Measurements from ENCODE around the gene FRMD4A.

DNA sequence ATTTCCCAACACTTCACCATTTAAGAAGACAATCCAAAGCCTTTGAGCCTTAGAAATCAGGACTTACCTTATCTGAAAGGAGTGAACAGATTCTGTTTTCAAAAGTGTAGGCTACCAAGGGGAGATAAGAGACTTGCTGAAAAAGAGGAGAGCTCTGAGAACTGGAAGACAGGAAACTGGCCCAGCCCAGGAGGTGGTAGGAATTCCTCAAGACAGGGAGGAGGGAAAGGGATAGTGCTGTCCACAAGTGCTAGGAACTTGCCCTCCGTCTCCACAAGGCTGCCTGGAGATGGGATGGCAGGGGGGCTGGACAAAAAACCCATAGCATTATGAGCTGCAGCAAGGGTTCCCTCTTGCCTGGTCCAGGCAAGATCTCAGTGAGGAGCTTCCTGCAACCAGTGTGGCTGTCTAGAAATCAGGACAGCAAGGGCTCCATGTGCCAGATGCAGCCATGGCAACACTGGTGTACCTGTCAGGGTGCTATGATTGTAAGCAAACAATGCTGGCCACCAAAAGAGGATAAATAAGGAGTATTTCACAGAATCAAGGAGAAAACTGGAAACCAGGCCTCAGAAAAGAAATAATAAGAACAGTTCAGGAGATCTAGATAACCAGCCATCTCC, 22.7 kb upstream of the FRMD4A start:
- no peak for TF ChIP-seq POLR2AphosphoS5 (IDR thresholded peaks at IDR 0.05)
- TF ChIP-seq, protein P1, sequence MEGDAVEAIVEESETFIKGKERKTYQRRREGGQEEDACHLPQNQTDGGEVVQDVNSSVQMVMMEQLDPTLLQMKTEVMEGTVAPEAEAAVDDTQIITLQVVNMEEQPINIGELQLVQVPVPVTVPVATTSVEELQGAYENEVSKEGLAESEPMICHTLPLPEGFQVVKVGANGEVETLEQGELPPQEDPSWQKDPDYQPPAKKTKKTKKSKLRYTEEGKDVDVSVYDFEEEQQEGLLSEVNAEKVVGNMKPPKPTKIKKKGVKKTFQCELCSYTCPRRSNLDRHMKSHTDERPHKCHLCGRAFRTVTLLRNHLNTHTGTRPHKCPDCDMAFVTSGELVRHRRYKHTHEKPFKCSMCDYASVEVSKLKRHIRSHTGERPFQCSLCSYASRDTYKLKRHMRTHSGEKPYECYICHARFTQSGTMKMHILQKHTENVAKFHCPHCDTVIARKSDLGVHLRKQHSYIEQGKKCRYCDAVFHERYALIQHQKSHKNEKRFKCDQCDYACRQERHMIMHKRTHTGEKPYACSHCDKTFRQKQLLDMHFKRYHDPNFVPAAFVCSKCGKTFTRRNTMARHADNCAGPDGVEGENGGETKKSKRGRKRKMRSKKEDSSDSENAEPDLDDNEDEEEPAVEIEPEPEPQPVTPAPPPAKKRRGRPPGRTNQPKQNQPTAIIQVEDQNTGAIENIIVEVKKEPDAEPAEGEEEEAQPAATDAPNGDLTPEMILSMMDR (IDR thresholded peaks at IDR 0.05): no peak

All from upper lobe of left lung (tissue), 4 donors.